Kidney epithelial cell (primary cell): ENCODE results near the gene DPPA2. TPM values are rescaled to one million over a fixed set of nuclear protein-coding genes. Genes with fewer than 3 reads are reported as not detected.
A peak's percentile ranks its signal among the peaks of the same experiment; 100 is the strongest.

Experiments used
- DNase-seq: peaks from one replicate; pipeline ENCODE4 v3.0.0-alpha.2; 2010; ENCODE audit warnings: low read depth
- H3K27me3 ChIP-seq: 2 replicates; pipeline ENCODE4 v1.6.0; 2011; ENCODE audit warnings: low read length; ENCODE audit not compliant: control insufficient read depth, insufficient read depth
- H3K36me3 ChIP-seq: 2 replicates; pipeline ENCODE4 v1.5.1; 2011; ENCODE audit warnings: low read length; ENCODE audit not compliant: control insufficient read depth, insufficient read depth
- H3K4me3 ChIP-seq: 2 replicates; pipeline ENCODE4 v1.5.1; 2011; ENCODE audit warnings: low read depth, mild to moderate bottlenecking, control low read depth, low read length
- total RNA-seq: library from RNA; depleted of rRNA; stranded (reverse); fragments of >200 nt; gene quantifications from 2 replicates; pipeline ENCODE4 v1.2.3, GENCODE V29; 2015
- TF ChIP-seq, protein P1 (sequence below): IDR thresholded peaks from 2 replicates; pipeline ENCODE4 v1.5.1; 2011; ENCODE audit warnings: mild to moderate bottlenecking, moderate library complexity, low read length, control low read depth, inconsistent platforms; ENCODE audit not compliant: insufficient read depth, poor library complexity, severe bottlenecking

Gene DPPA2
- total RNA-seq, 1 donor from 2014 or later: not detected

DNA sequence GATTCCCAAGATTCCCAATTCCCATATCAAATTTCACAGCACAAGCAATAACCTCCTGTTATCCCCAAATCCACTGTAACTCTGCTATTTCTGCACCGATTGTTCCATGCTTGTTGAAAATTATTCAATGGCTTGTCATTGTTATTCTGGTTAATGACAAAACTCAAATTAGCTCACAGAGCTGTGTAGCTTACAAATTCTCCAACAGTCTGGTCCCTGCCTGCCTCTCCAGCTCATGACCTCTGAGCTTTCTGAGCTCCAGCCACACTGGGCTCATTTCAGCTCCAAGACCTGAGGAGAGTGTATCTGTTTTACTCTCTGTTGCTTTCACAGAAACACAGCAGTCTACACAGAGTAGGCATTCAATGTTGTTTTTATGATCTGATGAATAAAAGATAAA, 3.3 kb downstream of the DPPA2 start:
- TF ChIP-seq, protein P1, sequence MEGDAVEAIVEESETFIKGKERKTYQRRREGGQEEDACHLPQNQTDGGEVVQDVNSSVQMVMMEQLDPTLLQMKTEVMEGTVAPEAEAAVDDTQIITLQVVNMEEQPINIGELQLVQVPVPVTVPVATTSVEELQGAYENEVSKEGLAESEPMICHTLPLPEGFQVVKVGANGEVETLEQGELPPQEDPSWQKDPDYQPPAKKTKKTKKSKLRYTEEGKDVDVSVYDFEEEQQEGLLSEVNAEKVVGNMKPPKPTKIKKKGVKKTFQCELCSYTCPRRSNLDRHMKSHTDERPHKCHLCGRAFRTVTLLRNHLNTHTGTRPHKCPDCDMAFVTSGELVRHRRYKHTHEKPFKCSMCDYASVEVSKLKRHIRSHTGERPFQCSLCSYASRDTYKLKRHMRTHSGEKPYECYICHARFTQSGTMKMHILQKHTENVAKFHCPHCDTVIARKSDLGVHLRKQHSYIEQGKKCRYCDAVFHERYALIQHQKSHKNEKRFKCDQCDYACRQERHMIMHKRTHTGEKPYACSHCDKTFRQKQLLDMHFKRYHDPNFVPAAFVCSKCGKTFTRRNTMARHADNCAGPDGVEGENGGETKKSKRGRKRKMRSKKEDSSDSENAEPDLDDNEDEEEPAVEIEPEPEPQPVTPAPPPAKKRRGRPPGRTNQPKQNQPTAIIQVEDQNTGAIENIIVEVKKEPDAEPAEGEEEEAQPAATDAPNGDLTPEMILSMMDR: no peak
- H3K27me3 ChIP-seq: no peaks in the 10 kb centered on the region
- H3K36me3 ChIP-seq: no peaks in the 10 kb centered on the region
- no peak for DNase-seq
- H3K4me3 ChIP-seq: no peak overlapping the region

DNA sequence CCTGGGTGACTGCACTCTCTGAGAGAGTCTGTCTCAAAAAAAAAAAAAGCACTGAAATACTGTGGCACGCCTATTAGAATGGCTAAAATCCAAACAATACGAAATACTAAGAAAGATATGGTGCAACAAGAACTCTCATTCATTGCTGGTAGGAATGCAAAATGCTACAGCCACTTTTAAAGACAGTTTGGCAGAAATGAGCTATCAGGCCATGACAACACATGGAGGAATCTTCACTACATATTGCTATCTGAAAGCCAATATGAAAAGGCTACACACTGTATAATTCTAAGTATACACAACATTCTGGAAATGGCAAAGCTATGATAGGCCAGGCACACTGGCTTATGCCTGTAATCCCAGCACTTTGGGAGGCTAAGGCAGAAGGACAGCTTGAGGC, 18.8 kb downstream of the DPPA2 start:
- Histone ChIP-seq H3K4me3 (no peak overlapping the region), H3K27me3 (no peaks in the 10 kb centered on the region), H3K36me3 (no peaks in the 10 kb centered on the region)
- DNase-seq: no peak
- TF ChIP-seq, protein P1: no peak

DNA sequence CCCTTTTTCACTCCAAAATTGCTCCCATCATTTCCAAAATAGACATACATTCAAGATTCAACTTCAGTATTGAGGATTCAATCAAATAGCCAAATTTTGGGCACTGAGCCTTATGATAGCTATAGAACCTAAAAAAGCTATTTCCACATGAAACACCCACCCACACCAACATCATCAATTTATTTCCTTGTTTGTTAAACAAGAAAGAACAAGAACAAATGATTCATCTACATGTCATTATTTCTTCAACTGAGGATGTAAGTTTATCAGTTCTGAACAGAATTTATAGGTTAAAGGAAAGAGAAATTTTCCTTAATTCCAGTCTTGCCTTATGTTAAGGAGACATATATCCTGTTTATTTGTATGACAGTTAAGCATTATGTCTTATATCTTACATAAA, 32.2 kb downstream of the DPPA2 start:
- Histone ChIP-seq H3K4me3 (no peak overlapping the region), H3K27me3 (no peaks in the 10 kb centered on the region), H3K36me3 (no peaks in the 10 kb centered on the region)
- TF ChIP-seq, protein P1: no peak
- no peak for DNase-seq

DNA sequence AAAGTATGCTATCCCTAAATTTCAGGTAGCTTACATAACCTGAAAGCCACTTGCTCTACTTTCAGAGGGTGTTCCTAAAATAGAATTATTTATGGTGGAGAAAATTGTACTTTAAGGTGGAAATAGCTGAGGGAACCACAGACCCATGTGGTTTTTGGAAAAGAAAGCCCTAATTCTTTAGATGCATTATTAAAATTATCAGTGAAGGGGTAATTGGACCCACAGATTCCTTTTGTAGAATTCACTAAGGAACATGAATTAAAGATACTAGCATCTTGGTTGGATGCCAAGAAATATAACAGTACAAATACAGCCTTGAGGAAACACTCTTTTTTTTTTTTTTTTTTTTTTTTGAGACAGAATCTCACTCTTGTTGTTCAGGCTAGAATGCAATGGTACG, 37.8 kb downstream of the DPPA2 start:
- Histone ChIP-seq H3K4me3 (no peak overlapping the region), H3K36me3 (no peaks in the 10 kb centered on the region), H3K27me3 (no peaks in the 10 kb centered on the region)
- DNase-seq: no peak
- TF ChIP-seq, protein P1: no peak

DNA sequence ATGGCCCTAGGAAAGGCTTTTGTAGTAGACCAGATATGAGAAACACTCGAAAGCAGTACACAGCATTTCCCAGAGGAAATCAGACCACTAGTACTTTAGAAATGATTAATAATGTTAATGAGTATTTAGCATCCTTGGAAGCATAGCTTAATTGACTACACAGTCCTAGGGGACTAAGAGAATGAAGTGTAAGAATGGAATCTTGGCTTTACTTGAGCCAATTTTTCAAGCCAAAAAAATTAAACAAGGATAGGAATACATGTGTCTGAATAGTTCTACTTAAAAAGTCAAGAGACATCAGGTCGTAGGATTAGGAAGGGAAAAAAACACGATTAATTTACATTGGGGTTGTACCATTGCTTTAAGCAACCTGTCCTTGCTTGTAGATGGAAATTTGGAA, 38.2 kb downstream of the DPPA2 start:
- H3K27me3 ChIP-seq: no peaks in the 10 kb centered on the region
- TF ChIP-seq, protein P1: no peak

DNA sequence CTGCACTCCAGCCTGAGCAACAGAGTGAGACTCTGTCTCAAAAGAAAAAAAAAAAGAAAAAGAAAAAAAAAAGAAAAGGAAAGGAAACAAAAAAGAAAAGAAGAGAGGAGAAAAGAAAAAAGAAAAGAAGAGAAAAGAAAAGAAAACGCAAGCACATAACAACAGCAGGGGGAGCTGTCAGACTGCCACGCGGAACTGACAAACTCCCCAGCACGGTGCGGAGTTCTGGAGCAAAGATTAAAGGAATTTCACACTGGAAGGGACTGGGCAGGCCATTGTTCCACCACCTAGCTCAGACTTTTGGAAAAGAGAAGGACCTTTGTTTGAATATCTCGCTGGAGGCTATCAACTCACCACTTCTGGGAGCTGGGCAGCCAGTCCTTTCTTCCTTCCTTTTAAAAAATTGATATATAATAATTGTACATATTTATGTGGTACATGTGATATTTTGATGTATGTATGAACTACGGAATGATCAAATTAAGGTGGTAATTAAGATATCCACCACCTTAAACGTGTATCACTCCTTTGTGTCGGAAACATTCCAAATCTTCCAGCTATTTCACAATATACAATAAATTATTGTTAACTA, 40.5 kb downstream of the DPPA2 start:
- H3K27me3 ChIP-seq: no peaks in the 10 kb centered on the region

More for the DNA sequence above, 38.2 kb downstream of the DPPA2 start:
- no peak for DNase-seq
- Histone ChIP-seq H3K4me3 (no peak overlapping the region), H3K36me3 (no peaks in the 10 kb centered on the region)

More for the DNA sequence above, 40.5 kb downstream of the DPPA2 start:
- peak; percentile 2 for DNase-seq
- no peak overlapping the region for H3K4me3 ChIP-seq
- no peaks in the 10 kb centered on the region for H3K36me3 ChIP-seq
- TF ChIP-seq, protein P1: peak; percentile 76
